Peyer's patch (tissue), 4 donors: ENCODE data around the gene ACBD6.

Source experiments
- CTCF ChIP-seq, 6 experiments: fragments of 450-650 bp in 4 of 6; fragments of 200-600 bp in 2 of 6; sonication (generic) in 1 of 6; IDR thresholded peaks; one replicate each; pipeline ENCODE4 v1.5.1; 2017 to 2019; ENCODE audit warnings: antibody characterized with exemption in 6 of 6, mild to moderate bottlenecking in 3 of 6, moderate library complexity in 1 of 6
- POLR2A ChIP-seq, 2 donors: fragments of 450-650 bp; IDR thresholded peaks; one replicate each; pipeline ENCODE4 v1.5.1; 2017; ENCODE audit warnings: antibody characterized with exemption in 2 of 2, mild to moderate bottlenecking in 2 of 2, moderate library complexity in 2 of 2

- TF ChIP-seq CTCF (IDR thresholded peaks at IDR 0.05), result no peak
- no peak for TF ChIP-seq POLR2A (IDR thresholded peaks at IDR 0.05)
Observed at GRCh38 chr1:180551997-180552396, 49.6 kb upstream of the ACBD6 start.
